Testis (tissue), 3 donors: ENCODE results near the gene ZNF217. TPM values are rescaled to one million over a fixed set of nuclear protein-coding genes. Genes with fewer than 3 reads are reported as not detected.
"Not testable (repeated sequence)": the region's sequence is repeated elsewhere in the genome, so short reads cannot be mapped to it uniquely, and the experiment has no call there.

ENCODE experiments used
- DNase-seq: peaks from one replicate; pipeline ENCODE4 v3.0.0-alpha.2; 2019
- H3K27ac ChIP-seq, 2 donors: fragments of 200-600 bp; sonication (generic); one replicate each; pipeline ENCODE4 v1.5.1; 2019
- H3K27me3 ChIP-seq: fragments of 200-600 bp; sonication (generic); one replicate; pipeline ENCODE4 v1.5.1; 2019
- H3K36me3 ChIP-seq: fragments of 200-600 bp; sonication (generic); one replicate; pipeline ENCODE4 v1.5.1; 2017; ENCODE audit warnings: low read depth; ENCODE audit errors: missing control alignments
- H3K4me1 ChIP-seq: fragments of 200-600 bp; sonication (generic); one replicate; pipeline ENCODE4 v1.5.1; 2019
- H3K4me3 ChIP-seq, 2 donors: fragments of 200-600 bp; sonication (generic); one replicate each; pipeline ENCODE4 v1.5.1; 2017 to 2019
- H3K9me3 ChIP-seq: fragments of 200-600 bp; sonication (generic); one replicate; pipeline ENCODE4 v1.5.1; 2017
- CTCF ChIP-seq, 3 experiments: fragments of 450-650 bp in 2 of 3; fragments of 200-600 bp in 1 of 3; sonication (generic) in 1 of 3; IDR thresholded peaks; one replicate each; pipeline ENCODE4 v1.5.1; 2016 to 2019; ENCODE audit warnings: antibody characterized with exemption in 3 of 3, mild to moderate bottlenecking in 2 of 3, moderate library complexity in 1 of 3
- POLR2A ChIP-seq: fragments of 450-650 bp; IDR thresholded peaks from one replicate; pipeline ENCODE4 v1.6.1; 2017; ENCODE audit warnings: antibody characterized with exemption, mild to moderate bottlenecking, moderate library complexity
- WGBS, 2 donors: methylation state at CpG; one replicate each; pipeline ENCODE4 v1.1.5; 2018; 5-methylcytosine and 5-hydroxymethylcytosine counted together
- intact Hi-C: fragments of 100-400 bp; cut with DNase I; formaldehyde crosslinking; loops from one replicate; pipeline ENCODE4 v1.15.1; 2023; ENCODE audit warnings: low total_unique reads
- polyA plus RNA-seq: library from polyadenylated mRNA; stranded (reverse); fragments of 350-450 nt; fragmentation: Illumina TruSeq; extraction: RNeasy Lipid Tissue Mini Kit (QIAGEN cat#74804); gene quantifications from one replicate; pipeline ENCODE4 v1.2.3, GENCODE V29; 2014; ENCODE audit warnings: low read depth, low replicate concordance; ENCODE audit not compliant: insufficient read depth
- total RNA-seq, 2 donors: library from RNA; depleted of rRNA; stranded (reverse); fragments of >200 nt; gene quantifications; one replicate each; pipeline ENCODE4 v1.2.3, GENCODE V29; 2016

Gene ZNF217
- total and polyA plus RNA-seq, 3 donors from 2014 or later, result 47.3 to 61.2 (median 48.6) TPM

GRCh38 chr20:53534037-53534436, 59.6 kb downstream of the ZNF217 start:
- DNase-seq, result no peak
- TF ChIP-seq CTCF (IDR thresholded peaks at IDR 0.05) (no peak), POLR2A (no peak)
- Histone ChIP-seq H3K4me1 (no peaks in the 10 kb centered on the region), H3K4me3 (no peak overlapping the region), H3K27me3 (no peaks in the 10 kb centered on the region), H3K9me3 (no peaks in the 10 kb centered on the region), H3K36me3 (no peaks in the 10 kb centered on the region), H3K27ac (no peak overlapping the region)
- intact Hi-C loops, result no loop called here
- WGBS, 2 donors, result 82 to 98% methylated on average over 7 of the region's 7 CpGs

GRCh38 chr20:53533500-53533899, 60.1 kb downstream of the ZNF217 start:
- intact Hi-C loops, result no loop called here
- H3K36me3 ChIP-seq, result no peaks in the 10 kb centered on the region
- H3K27ac ChIP-seq, result no peak overlapping the region
- H3K27me3 ChIP-seq, result no peaks in the 10 kb centered on the region
- H3K4me1 ChIP-seq, result no peaks in the 10 kb centered on the region
- no peak overlapping the region for H3K4me3 ChIP-seq
- WGBS, 2 donors, result 94 to 100% methylated on average over 1 of the region's 1 CpG
- TF ChIP-seq POLR2A (no peak), CTCF (IDR thresholded peaks at IDR 0.05) (no peak)
- no peaks in the 10 kb centered on the region for H3K9me3 ChIP-seq
- DNase-seq, result no peak

- H3K27me3 ChIP-seq, H3K4me3 ChIP-seq, H3K4me1 ChIP-seq, DNase-seq, H3K9me3 ChIP-seq, H3K27ac ChIP-seq, intact Hi-C loops, H3K36me3 ChIP-seq: not testable (repeated sequence)
- 88 to 95% methylated on average over 6 of the region's 6 CpGs for WGBS, 2 donors
Measured at GRCh38 chr20:53532654-53533312, 60.9 kb downstream of the ZNF217 start.

GRCh38 chr20:53530440-53530839, 63.2 kb downstream of the ZNF217 start:
- Histone ChIP-seq H3K27ac (no peak overlapping the region), H3K4me1 (no peaks in the 10 kb centered on the region)
- intact Hi-C loops, result no loop called here

GRCh38 chr20:53529658-53530057, 64.0 kb downstream of the ZNF217 start:
- Histone ChIP-seq H3K4me1 (no peaks in the 10 kb centered on the region), H3K27me3 (no peaks in the 10 kb centered on the region), H3K4me3 (no peak overlapping the region), H3K36me3 (no peaks in the 10 kb centered on the region), H3K9me3 (no peaks in the 10 kb centered on the region), H3K27ac (no peak overlapping the region)
- WGBS, 2 donors, result 81 to 90% methylated on average over 5 of the region's 5 CpGs
- TF ChIP-seq POLR2A (no peak), CTCF (IDR thresholded peaks at IDR 0.05) (no peak)
- intact Hi-C loops, result no loop called here
- DNase-seq, result no peak

More at GRCh38 chr20:53530440-53530839, 63.2 kb downstream of the ZNF217 start:
- no peak for DNase-seq
- WGBS, 2 donors, result 86 to 89% methylated on average over 2 of the region's 2 CpGs
- H3K36me3 ChIP-seq, result no peaks in the 10 kb centered on the region
- no peak for TF ChIP-seq POLR2A
- H3K4me3 ChIP-seq, result no peak overlapping the region
- no peaks in the 10 kb centered on the region for H3K27me3 ChIP-seq
- no peaks in the 10 kb centered on the region for H3K9me3 ChIP-seq

GRCh38 chr20:53527196-53527595, 66.4 kb downstream of the ZNF217 start:
- intact Hi-C loops, result no loop called here
- no peaks in the 10 kb centered on the region for H3K27me3 ChIP-seq
- H3K27ac ChIP-seq, result no peak overlapping the region
- no peaks in the 10 kb centered on the region for H3K9me3 ChIP-seq
- TF ChIP-seq POLR2A (no peak), CTCF (IDR thresholded peaks at IDR 0.05) (no peak)
- DNase-seq, result no peak
- no peak overlapping the region for H3K4me3 ChIP-seq
- H3K4me1 ChIP-seq, result no peaks in the 10 kb centered on the region
- no peaks in the 10 kb centered on the region for H3K36me3 ChIP-seq
- 83 to 89% methylated on average over 8 of the region's 8 CpGs for WGBS, 2 donors
